ENCODE data around the gene CARHSP1.
"Not testable (repeated sequence)": the region's sequence is repeated elsewhere in the genome, so short reads cannot be mapped to it uniquely, and the experiment has no call there.

The CARHSP1 gene

GRCh38 chr16:8853150-8853549 lies 15.7 kb downstream of the CARHSP1 start:
- DNase-seq, result no peak

GRCh38 chr16:8852534-8852933 lies 16.3 kb downstream of the CARHSP1 start:
- no peak for DNase-seq

GRCh38 chr16:8851761-8852403 lies 16.9 kb downstream of the CARHSP1 start:
- no peak for DNase-seq

- DNase-seq, result no peak
These were observed 18.4 kb downstream of the CARHSP1 start for GRCh38 chr16:8850279-8850885.

GRCh38 chr16:8849411-8850011 lies 19.3 kb downstream of the CARHSP1 start:
- DNase-seq, result no peak

- no peak for DNase-seq
These were observed 19.8 kb downstream of the CARHSP1 start for GRCh38 chr16:8848939-8849391.

- no peak for DNase-seq
These were observed 20.4 kb downstream of the CARHSP1 start for GRCh38 chr16:8848231-8848938.

GRCh38 chr16:8847623-8848022 lies 21.2 kb downstream of the CARHSP1 start:
- no peak for DNase-seq

- no peak for DNase-seq
These were observed 21.7 kb downstream of the CARHSP1 start for GRCh38 chr16:8847145-8847544.

- no peak for DNase-seq
These were observed 22.3 kb downstream of the CARHSP1 start for GRCh38 chr16:8846401-8846932.

GRCh38 chr16:8845699-8846298 lies 23.0 kb downstream of the CARHSP1 start:
- no peak for DNase-seq

GRCh38 chr16:8843296-8843695 lies 25.5 kb downstream of the CARHSP1 start:
- not testable (repeated sequence) for DNase-seq

- not testable (repeated sequence) for DNase-seq
These were observed 26.8 kb downstream of the CARHSP1 start for GRCh38 chr16:8842016-8842415.

GRCh38 chr16:8837594-8837993 lies 31.2 kb downstream of the CARHSP1 start:
- DNase-seq, result not testable (repeated sequence)

- DNase-seq, result not testable (repeated sequence)
These were observed 32.0 kb downstream of the CARHSP1 start for GRCh38 chr16:8836797-8837196.

GRCh38 chr16:8832717-8833105 lies 36.1 kb downstream of the CARHSP1 start:
- no peak for DNase-seq

- no peak for DNase-seq
These were observed 36.7 kb downstream of the CARHSP1 start for GRCh38 chr16:8831871-8832716.

- DNase-seq, result no peak
These were observed 37.4 kb downstream of the CARHSP1 start for GRCh38 chr16:8831450-8831849.

GRCh38 chr16:8828541-8829165 lies 40.2 kb downstream of the CARHSP1 start:
- no peak for DNase-seq

- DNase-seq, result no peak
These were observed 42.4 kb downstream of the CARHSP1 start for GRCh38 chr16:8826278-8826879.

GRCh38 chr16:8822403-8822802 lies 46.4 kb downstream of the CARHSP1 start:
- DNase-seq, result no peak
